Subcutaneous adipose tissue (tissue), 4 donors: Measurements from ENCODE around the gene HOXB1. TPM values are rescaled to one million over a fixed set of nuclear protein-coding genes. Genes with fewer than 3 reads are reported as not detected.

Experiments
- CTCF ChIP-seq: fragments of 450-650 bp; IDR thresholded peaks from one replicate; pipeline ENCODE4 v1.5.1; 2016; ENCODE audit warnings: low read depth, mild to moderate bottlenecking, control low read depth, antibody characterized with exemption, moderate library complexity
- total RNA-seq, 4 donors: library from RNA; depleted of rRNA; stranded (reverse); fragments of >200 nt; gene quantifications; one replicate each; pipeline ENCODE4 v1.1.0, GENCODE V29; 2016

The HOXB1 gene
- total RNA-seq, 4 donors from 2014 or later, result not detected

- no peak for TF ChIP-seq CTCF
These were observed 45.9 kb upstream of the HOXB1 start for GRCh38 chr17:48576479-48577309.

- no peak for TF ChIP-seq CTCF
These were observed 45.1 kb upstream of the HOXB1 start for GRCh38 chr17:48575673-48576478.

GRCh38 chr17:48575066-48575582 is 44.3 kb upstream of the HOXB1 start:
- TF ChIP-seq CTCF, result no peak

GRCh38 chr17:48574505-48575065 is 43.8 kb upstream of the HOXB1 start:
- TF ChIP-seq CTCF, result no peak

- TF ChIP-seq CTCF, result no peak
These were observed 41.1 kb upstream of the HOXB1 start for GRCh38 chr17:48571826-48572417.

- TF ChIP-seq CTCF, result no peak
These were observed 40.4 kb upstream of the HOXB1 start for GRCh38 chr17:48571024-48571818.
